ENCODE data around the gene C16orf82.

The C16orf82 gene

DNA sequence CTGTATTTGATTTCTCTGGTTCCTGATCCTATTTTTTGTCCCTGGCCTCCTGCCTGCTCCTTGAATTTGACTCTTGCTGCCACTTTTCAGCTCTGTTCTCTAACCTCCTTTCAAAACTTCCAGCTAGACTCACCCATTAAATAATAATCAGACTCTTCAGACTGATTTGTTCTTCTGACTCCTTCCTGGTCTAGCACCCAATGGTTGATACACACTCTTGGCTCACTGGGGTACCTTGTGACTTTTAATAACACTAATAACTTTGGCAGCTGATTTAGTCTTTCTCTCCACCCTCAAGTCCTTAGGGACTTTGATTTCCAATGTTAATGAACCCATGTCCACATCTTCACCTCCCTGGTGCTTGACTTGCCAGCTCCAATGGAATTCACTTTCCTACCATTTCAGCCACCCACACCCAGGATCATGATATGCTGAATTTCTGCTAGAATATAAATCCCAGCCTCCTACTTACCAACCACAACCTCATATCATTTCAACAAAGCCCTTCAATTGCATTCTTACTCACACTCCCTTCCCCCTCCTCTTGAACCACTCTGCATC, 19.7 kb upstream of the C16orf82 start:
- TF ChIP-seq, protein P1, sequence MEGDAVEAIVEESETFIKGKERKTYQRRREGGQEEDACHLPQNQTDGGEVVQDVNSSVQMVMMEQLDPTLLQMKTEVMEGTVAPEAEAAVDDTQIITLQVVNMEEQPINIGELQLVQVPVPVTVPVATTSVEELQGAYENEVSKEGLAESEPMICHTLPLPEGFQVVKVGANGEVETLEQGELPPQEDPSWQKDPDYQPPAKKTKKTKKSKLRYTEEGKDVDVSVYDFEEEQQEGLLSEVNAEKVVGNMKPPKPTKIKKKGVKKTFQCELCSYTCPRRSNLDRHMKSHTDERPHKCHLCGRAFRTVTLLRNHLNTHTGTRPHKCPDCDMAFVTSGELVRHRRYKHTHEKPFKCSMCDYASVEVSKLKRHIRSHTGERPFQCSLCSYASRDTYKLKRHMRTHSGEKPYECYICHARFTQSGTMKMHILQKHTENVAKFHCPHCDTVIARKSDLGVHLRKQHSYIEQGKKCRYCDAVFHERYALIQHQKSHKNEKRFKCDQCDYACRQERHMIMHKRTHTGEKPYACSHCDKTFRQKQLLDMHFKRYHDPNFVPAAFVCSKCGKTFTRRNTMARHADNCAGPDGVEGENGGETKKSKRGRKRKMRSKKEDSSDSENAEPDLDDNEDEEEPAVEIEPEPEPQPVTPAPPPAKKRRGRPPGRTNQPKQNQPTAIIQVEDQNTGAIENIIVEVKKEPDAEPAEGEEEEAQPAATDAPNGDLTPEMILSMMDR (IDR thresholded peaks at IDR 0.05; ENCODE audit: low read length), result no peak
- TF ChIP-seq EZH2 (IDR thresholded peaks at IDR 0.05; ENCODE audit: borderline replicate concordance, low read length), result no peak
- no peaks in the 10 kb centered on the region for H3K36me3 ChIP-seq (ENCODE audit: insufficient read depth, low read length)
- no peaks in the 10 kb centered on the region for H3K4me1 ChIP-seq (ENCODE audit: insufficient read depth, low read length, severe bottlenecking)
- H2AFZ ChIP-seq (ENCODE audit: low read length), result no peak overlapping the region
- H4K20me1 ChIP-seq (ENCODE audit: insufficient read depth, low read length), result no peaks in the 10 kb centered on the region
- no peaks in the 10 kb centered on the region for H3F3A ChIP-seq (ENCODE audit: insufficient read depth, low read length)
- H3K4me2 ChIP-seq (ENCODE audit: low read length), result no peak overlapping the region
- H3K9me3 ChIP-seq (ENCODE audit: low read length), result no peaks in the 10 kb centered on the region
- H3K79me2 ChIP-seq (ENCODE audit: insufficient read depth, low read length), result no peaks in the 10 kb centered on the region
- no peak overlapping the region for H3K27ac ChIP-seq (ENCODE audit: low read depth, low read length, poor library complexity, severe bottlenecking)
- no peak overlapping the region for H3K4me3 ChIP-seq (ENCODE audit: low read depth, low read length, poor library complexity, severe bottlenecking)
- H3K9ac ChIP-seq (ENCODE audit: low read length), result no peak overlapping the region
- no peaks in the 10 kb centered on the region for H3K9me2 ChIP-seq (ENCODE audit: low read depth, low read length)
- H3K27me3 ChIP-seq (ENCODE audit: insufficient read depth, low read length), result no peaks in the 10 kb centered on the region

DNA sequence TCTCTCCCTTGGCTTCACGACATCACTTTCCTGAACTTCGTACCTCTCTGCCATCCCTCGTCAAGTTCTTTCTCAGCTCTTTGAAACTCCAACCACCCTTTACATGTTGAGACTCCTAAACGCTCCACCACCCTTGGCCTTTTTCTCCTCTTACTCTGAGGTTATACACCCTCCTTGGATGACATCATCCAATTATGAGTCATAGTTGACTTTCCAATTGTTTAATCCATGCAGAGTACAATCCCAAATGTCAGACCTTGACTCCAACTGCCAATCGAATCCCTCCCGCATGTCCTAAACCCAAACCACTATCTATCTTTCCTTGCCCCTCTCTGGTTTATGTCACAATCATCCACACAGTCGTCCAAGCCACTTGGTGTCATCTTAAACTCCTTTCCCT, 18.4 kb upstream of the C16orf82 start:
- Histone ChIP-seq H3K79me2 (ENCODE audit: insufficient read depth, low read length) (no peaks in the 10 kb centered on the region), H3K9me2 (ENCODE audit: low read depth, low read length) (no peaks in the 10 kb centered on the region), H3K27ac (ENCODE audit: low read depth, low read length, poor library complexity, severe bottlenecking) (no peak overlapping the region), H3K4me1 (ENCODE audit: insufficient read depth, low read length, severe bottlenecking) (no peaks in the 10 kb centered on the region), H3K4me3 (ENCODE audit: low read depth, low read length, poor library complexity, severe bottlenecking) (no peak overlapping the region), H2AFZ (ENCODE audit: low read length) (no peak overlapping the region), H3K4me2 (ENCODE audit: low read length) (no peak overlapping the region), H3K9ac (ENCODE audit: low read length) (no peak overlapping the region), H3F3A (ENCODE audit: insufficient read depth, low read length) (no peaks in the 10 kb centered on the region), H4K20me1 (ENCODE audit: insufficient read depth, low read length) (no peaks in the 10 kb centered on the region), H3K36me3 (ENCODE audit: insufficient read depth, low read length) (no peaks in the 10 kb centered on the region), H3K27me3 (ENCODE audit: insufficient read depth, low read length) (no peaks in the 10 kb centered on the region), H3K9me3 (ENCODE audit: low read length) (no peaks in the 10 kb centered on the region)
- no peak for TF ChIP-seq EZH2 (IDR thresholded peaks at IDR 0.05; ENCODE audit: borderline replicate concordance, low read length)
- TF ChIP-seq, protein P1 (IDR thresholded peaks at IDR 0.05; ENCODE audit: low read length), result no peak

DNA sequence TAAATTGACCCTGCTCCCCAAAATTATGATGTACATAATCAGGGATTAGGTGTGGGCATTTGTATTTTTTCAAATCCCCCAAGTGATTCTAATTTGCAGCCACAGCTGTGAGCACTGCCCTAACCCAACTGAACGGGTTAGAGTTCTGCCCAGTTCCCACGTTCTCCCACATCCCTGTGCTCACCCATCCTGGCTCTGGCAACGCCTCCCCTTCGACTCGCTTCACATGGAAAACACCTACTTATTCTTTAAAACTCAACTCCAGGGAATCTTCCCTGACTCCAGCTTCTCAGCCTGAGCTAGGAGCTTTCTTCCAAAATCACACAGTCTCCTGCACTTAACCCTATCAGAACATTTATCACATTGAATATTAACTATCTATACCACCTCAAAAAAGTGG, 17.6 kb upstream of the C16orf82 start:
- H2AFZ ChIP-seq (ENCODE audit: low read length), result no peak overlapping the region
- no peaks in the 10 kb centered on the region for H3K9me2 ChIP-seq (ENCODE audit: low read depth, low read length)
- no peaks in the 10 kb centered on the region for H4K20me1 ChIP-seq (ENCODE audit: insufficient read depth, low read length)
- no peaks in the 10 kb centered on the region for H3K9me3 ChIP-seq (ENCODE audit: low read length)
- no peak for TF ChIP-seq EZH2 (IDR thresholded peaks at IDR 0.05; ENCODE audit: borderline replicate concordance, low read length)
- H3K79me2 ChIP-seq (ENCODE audit: insufficient read depth, low read length), result no peaks in the 10 kb centered on the region
- no peak overlapping the region for H3K4me2 ChIP-seq (ENCODE audit: low read length)
- H3F3A ChIP-seq (ENCODE audit: insufficient read depth, low read length), result no peaks in the 10 kb centered on the region
- no peaks in the 10 kb centered on the region for H3K36me3 ChIP-seq (ENCODE audit: insufficient read depth, low read length)
- H3K9ac ChIP-seq (ENCODE audit: low read length), result no peak overlapping the region
- H3K4me1 ChIP-seq (ENCODE audit: insufficient read depth, low read length, severe bottlenecking), result no peaks in the 10 kb centered on the region
- H3K27ac ChIP-seq (ENCODE audit: low read depth, low read length, poor library complexity, severe bottlenecking), result no peak overlapping the region
- no peaks in the 10 kb centered on the region for H3K27me3 ChIP-seq (ENCODE audit: insufficient read depth, low read length)
- H3K4me3 ChIP-seq (ENCODE audit: low read depth, low read length, poor library complexity, severe bottlenecking), result no peak overlapping the region

DNA sequence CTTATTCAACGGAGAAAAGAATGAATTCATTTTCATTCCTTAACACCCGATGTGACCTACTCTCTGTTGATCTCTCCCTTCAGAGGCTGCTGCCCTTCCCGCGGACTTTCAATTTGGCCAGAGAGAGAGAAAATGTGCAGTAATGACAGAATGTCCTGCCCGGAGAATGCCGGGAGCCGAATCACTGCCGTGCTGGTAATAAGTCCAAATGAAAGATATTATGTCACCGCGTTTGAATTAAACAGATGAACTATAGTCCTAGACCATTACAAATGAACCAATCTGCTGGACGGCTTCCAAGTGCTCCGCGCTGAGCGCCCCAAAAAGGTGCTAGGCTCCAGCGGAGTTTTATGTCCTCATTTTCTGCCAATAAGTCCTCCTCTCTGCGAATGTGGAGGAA, 14.7 kb upstream of the C16orf82 start:
- Histone ChIP-seq H3K4me3 (ENCODE audit: low read depth, low read length, poor library complexity, severe bottlenecking) (no peak overlapping the region), H3K4me1 (ENCODE audit: insufficient read depth, low read length, severe bottlenecking) (no peaks in the 10 kb centered on the region), H4K20me1 (ENCODE audit: insufficient read depth, low read length) (no peaks in the 10 kb centered on the region), H3K4me2 (ENCODE audit: low read length) (no peak overlapping the region), H2AFZ (ENCODE audit: low read length) (no peak overlapping the region), H3K27ac (ENCODE audit: low read depth, low read length, poor library complexity, severe bottlenecking) (no peak overlapping the region), H3K79me2 (ENCODE audit: insufficient read depth, low read length) (no peaks in the 10 kb centered on the region), H3K9ac (ENCODE audit: low read length) (no peak overlapping the region), H3F3A (ENCODE audit: insufficient read depth, low read length) (no peaks in the 10 kb centered on the region), H3K27me3 (ENCODE audit: insufficient read depth, low read length) (no peaks in the 10 kb centered on the region), H3K9me3 (ENCODE audit: low read length) (no peaks in the 10 kb centered on the region), H3K36me3 (ENCODE audit: insufficient read depth, low read length) (no peaks in the 10 kb centered on the region), H3K9me2 (ENCODE audit: low read depth, low read length) (no peaks in the 10 kb centered on the region)
- no peak for TF ChIP-seq EZH2 (IDR thresholded peaks at IDR 0.05; ENCODE audit: borderline replicate concordance, low read length)
- TF ChIP-seq, protein P1 (IDR thresholded peaks at IDR 0.05; ENCODE audit: low read length), result no peak

Measured in OCI-LY1 (cell line).